LNCAP (cell line): ENCODE results near the gene SEMA6A.

Experiments used
- CTCF ChIP-seq: fragments of 450-650 bp; IDR thresholded peaks from 2 replicates; pipeline ENCODE4 v1.5.1; 2017; ENCODE audit warnings: mild to moderate bottlenecking

The SEMA6A gene

GRCh38 chr5:116605310-116606070, 30.9 kb upstream of the SEMA6A start:
- no peak for TF ChIP-seq CTCF

GRCh38 chr5:116604805-116605204, 30.2 kb upstream of the SEMA6A start:
- TF ChIP-seq CTCF = no peak

GRCh38 chr5:116600876-116601275, 26.3 kb upstream of the SEMA6A start:
- no peak for TF ChIP-seq CTCF

- no peak for TF ChIP-seq CTCF
Observed at GRCh38 chr5:116598911-116599310, 24.3 kb upstream of the SEMA6A start.

- no peak for TF ChIP-seq CTCF
Observed at GRCh38 chr5:116595498-116595897, 20.9 kb upstream of the SEMA6A start.

GRCh38 chr5:116593340-116593739, 18.7 kb upstream of the SEMA6A start:
- TF ChIP-seq CTCF = no peak

GRCh38 chr5:116585227-116585626, 10.6 kb upstream of the SEMA6A start:
- no peak for TF ChIP-seq CTCF

- no peak for TF ChIP-seq CTCF
Observed at GRCh38 chr5:116583862-116584222, 9.2 kb upstream of the SEMA6A start.
